HG03095 (cell line): ENCODE measurements around the gene CDR2L.
A peak's percentile ranks its signal among the peaks of the same experiment; 100 is the strongest.
"Not testable (repeated sequence)": the region's sequence is repeated elsewhere in the genome, so short reads cannot be mapped to it uniquely, and the experiment has no call there.

Experiments
- ATAC-seq: cut with Tn5 transposase; IDR thresholded peaks from one replicate; pipeline ENCODE4 v1.9.1; 2021; ENCODE audit warnings: moderate library complexity; ENCODE audit not compliant: unreplicated experiment

Gene CDR2L

GRCh38 chr17:74981318-74981978 is 6.0 kb upstream of the CDR2L start:
- no peak for ATAC-seq

GRCh38 chr17:74981979-74982662 is 5.3 kb upstream of the CDR2L start:
- ATAC-seq: no peak

- ATAC-seq: not testable (repeated sequence)
These were observed 4.6 kb upstream of the CDR2L start for GRCh38 chr17:74982663-74983313.

- ATAC-seq: no peak
These were observed 1.2 kb upstream of the CDR2L start for GRCh38 chr17:74986206-74986576.

GRCh38 chr17:74987909-74988711 is 678 bp downstream of the CDR2L start:
- peak; percentile 11 for ATAC-seq

- no peak for ATAC-seq
These were observed 3.2 kb downstream of the CDR2L start for GRCh38 chr17:74990581-74991105.

GRCh38 chr17:74992223-74992622 is 4.8 kb downstream of the CDR2L start:
- ATAC-seq: no peak

GRCh38 chr17:74994440-74994839 is 7.0 kb downstream of the CDR2L start:
- ATAC-seq: no peak

- no peak for ATAC-seq
These were observed 8.4 kb downstream of the CDR2L start for GRCh38 chr17:74995847-74996246.

GRCh38 chr17:74998783-74999182 is 11.4 kb downstream of the CDR2L start:
- no peak for ATAC-seq

GRCh38 chr17:74999523-74999922 is 12.1 kb downstream of the CDR2L start:
- no peak for ATAC-seq

- no peak for ATAC-seq
These were observed 14.7 kb downstream of the CDR2L start for GRCh38 chr17:75001915-75002843.

GRCh38 chr17:75003070-75003956 is 15.9 kb downstream of the CDR2L start:
- no peak for ATAC-seq

GRCh38 chr17:75003957-75004355 is 16.5 kb downstream of the CDR2L start:
- ATAC-seq: no peak

- ATAC-seq: no peak
These were observed 16.9 kb downstream of the CDR2L start for GRCh38 chr17:75004371-75004770.

GRCh38 chr17:75005291-75005690 is 17.9 kb downstream of the CDR2L start:
- ATAC-seq: no peak

GRCh38 chr17:75006084-75006483 is 18.7 kb downstream of the CDR2L start:
- ATAC-seq: not testable (repeated sequence)

GRCh38 chr17:75006653-75007052 is 19.2 kb downstream of the CDR2L start:
- ATAC-seq: no peak

GRCh38 chr17:75008373-75008772 is 20.9 kb downstream of the CDR2L start:
- no peak for ATAC-seq
